Astrocyte of the cerebellum (primary cell): ENCODE measurements around the gene MYO19.

ENCODE experiments used
- DNase-seq: peaks from one replicate; pipeline ENCODE4 v3.0.0-alpha.2; 2011; ENCODE audit warnings: low read depth
- H3K4me3 ChIP-seq: 2 replicates; pipeline ENCODE4 v1.5.1; 2011; ENCODE audit warnings: mild to moderate bottlenecking, low read depth, low read length, moderate library complexity
- in situ Hi-C: cut with HindIII; loops from 2 replicates; pipeline ENCODE4 v1.10.0; 2017; ENCODE audit warnings: low sequenced_read_pairs
- TF ChIP-seq, protein P1 (sequence below): IDR thresholded peaks from 2 replicates; pipeline ENCODE4 v1.5.1; 2012; ENCODE audit warnings: low read length, low read depth, moderate library complexity, mild to moderate bottlenecking; ENCODE audit errors: missing control alignments

The MYO19 gene

DNA sequence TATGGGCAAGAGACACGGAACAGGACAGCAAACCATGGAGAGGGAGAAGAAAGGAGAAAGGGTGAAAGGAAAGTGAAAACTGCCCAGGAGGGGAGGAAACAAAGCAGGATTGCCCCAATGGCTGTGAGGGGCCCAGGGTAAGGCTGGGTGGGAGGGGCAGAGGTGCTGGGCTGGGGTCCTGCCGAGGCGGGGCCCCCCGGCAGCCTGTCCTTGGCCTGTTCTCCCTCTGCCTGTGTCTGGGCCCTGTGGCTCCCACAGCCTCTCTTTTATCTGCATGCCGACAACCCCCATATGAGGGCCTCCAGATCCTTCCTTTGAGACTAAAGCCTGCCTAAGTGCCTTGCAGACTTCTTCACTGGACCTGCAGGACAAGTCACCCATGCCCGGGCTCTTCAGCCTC lies 32.7 kb downstream of the MYO19 start:
- TF ChIP-seq, protein P1, sequence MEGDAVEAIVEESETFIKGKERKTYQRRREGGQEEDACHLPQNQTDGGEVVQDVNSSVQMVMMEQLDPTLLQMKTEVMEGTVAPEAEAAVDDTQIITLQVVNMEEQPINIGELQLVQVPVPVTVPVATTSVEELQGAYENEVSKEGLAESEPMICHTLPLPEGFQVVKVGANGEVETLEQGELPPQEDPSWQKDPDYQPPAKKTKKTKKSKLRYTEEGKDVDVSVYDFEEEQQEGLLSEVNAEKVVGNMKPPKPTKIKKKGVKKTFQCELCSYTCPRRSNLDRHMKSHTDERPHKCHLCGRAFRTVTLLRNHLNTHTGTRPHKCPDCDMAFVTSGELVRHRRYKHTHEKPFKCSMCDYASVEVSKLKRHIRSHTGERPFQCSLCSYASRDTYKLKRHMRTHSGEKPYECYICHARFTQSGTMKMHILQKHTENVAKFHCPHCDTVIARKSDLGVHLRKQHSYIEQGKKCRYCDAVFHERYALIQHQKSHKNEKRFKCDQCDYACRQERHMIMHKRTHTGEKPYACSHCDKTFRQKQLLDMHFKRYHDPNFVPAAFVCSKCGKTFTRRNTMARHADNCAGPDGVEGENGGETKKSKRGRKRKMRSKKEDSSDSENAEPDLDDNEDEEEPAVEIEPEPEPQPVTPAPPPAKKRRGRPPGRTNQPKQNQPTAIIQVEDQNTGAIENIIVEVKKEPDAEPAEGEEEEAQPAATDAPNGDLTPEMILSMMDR: no peak
- no peak overlapping the region for H3K4me3 ChIP-seq
- no peak for DNase-seq
- in situ Hi-C loops: no loop called here

DNA sequence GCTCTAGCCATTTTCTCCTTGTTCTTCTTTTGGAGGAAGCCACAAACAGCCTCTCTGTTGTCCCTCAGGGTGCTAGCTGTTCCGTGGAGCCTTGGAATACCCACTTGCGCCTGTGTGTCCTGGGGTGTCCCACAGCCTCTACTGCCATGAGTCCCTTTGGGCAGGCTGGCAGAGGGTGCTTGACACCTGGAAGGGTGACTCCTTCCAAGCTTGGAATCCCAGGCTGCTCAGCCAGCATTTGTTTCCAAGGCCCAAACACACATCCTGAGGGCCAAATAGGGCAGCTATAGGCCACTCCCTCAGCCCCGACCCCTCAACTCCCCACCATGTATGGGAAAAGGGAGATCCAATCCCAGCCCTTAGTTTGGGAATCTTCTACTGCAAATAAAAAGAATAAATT lies 33.3 kb downstream of the MYO19 start:
- TF ChIP-seq, protein P1: no peak
- in situ Hi-C loops: no loop called here
- no peak overlapping the region for H3K4me3 ChIP-seq
- DNase-seq: no peak

DNA sequence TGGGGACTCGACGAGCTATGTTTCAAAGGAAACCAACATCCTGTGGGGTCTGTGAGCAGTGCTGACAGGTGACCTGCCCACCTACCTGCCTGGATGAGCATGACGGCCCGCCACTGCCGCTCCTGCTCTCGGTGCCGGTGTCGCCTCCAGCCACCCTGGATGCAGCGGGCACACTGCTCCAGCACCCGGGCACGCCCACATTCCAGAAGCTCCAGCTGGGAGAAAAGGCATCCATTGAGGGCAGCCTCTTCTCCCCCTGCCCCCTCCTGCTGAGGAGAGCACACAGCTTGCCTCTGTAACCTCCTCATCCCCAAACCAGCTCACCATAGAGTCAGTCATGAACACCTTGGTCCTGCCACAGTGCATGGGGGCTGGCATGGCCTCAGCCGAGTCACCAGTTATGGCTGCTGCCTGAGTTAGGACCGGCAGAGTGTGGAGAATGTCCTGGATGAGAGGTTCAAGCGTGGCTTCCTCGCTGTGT lies 33.9 kb downstream of the MYO19 start:
- no peak overlapping the region for H3K4me3 ChIP-seq
- in situ Hi-C loops: no loop called here
- no peak for DNase-seq

DNA sequence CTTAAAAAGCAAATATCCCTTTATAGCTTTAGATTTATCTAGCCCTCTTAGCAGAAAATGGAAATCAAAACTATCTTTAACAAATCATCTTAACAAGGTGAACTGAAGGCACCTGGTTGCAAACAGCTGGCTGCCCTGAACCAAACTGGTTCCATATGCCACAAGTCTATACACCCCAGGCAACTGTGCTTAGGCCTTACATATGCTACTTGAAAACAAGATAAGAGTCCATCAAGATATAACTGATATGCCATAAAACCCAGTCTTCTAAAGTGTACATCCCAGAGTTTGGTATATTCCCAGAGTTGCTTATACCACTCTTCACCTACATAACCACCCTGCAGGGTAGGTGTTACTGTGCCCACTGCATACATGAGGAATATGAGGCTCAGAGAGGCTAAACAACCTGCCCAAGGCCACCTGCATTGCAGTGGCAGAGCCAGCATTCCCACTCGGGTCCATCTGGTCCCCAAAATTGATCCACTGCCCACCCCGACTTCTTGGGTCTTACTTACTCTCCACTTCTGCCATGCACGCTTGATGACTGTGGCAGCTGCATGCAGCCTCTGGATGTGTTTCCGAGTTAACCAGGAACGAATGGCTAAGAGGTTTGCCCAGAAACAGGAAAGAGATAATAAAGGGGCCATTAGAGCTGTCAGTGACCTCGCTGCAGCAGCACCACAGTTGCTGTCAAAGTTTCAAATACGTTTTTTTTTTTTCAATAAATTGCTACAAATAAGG lies 35.9 kb downstream of the MYO19 start:
- DNase-seq: no peak
- no peak overlapping the region for H3K4me3 ChIP-seq
- in situ Hi-C loops: loop anchor here (25.0 kb wide), 3 partner anchors 286 to 511 kb away; partner anchors contain the start of genes CCL14, CCL16, CCL3 and CCL4L2
- TF ChIP-seq, protein P1: no peak

More for the DNA sequence above, 33.9 kb downstream of the MYO19 start:
- TF ChIP-seq, protein P1: no peak

DNA sequence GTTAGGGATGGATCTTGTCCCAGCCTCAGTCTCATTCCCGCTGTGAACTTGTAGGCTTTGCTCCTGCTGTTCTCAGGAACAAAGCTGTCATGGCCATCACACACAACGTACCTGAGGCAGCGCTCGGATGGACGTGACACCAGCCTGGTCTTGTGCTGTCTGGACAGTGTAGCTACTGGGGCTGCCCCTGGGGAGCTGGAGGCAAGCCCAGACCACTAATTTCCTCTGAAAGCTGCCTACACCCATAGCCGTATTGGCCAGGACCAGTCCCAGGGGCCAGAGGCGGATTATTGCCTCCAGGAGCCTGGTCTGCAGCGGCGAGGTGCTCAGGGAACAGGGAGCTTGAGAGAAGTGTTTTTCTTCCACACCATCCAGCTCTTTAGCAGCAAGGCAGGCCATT lies 36.5 kb downstream of the MYO19 start:
- DNase-seq: no peak
- H3K4me3 ChIP-seq: no peak overlapping the region
- in situ Hi-C loops: loop anchor here (25.0 kb wide), 3 partner anchors 286 to 511 kb away; partner anchors contain the start of genes CCL14, CCL16, CCL3 and CCL4L2
- TF ChIP-seq, protein P1: no peak

DNA sequence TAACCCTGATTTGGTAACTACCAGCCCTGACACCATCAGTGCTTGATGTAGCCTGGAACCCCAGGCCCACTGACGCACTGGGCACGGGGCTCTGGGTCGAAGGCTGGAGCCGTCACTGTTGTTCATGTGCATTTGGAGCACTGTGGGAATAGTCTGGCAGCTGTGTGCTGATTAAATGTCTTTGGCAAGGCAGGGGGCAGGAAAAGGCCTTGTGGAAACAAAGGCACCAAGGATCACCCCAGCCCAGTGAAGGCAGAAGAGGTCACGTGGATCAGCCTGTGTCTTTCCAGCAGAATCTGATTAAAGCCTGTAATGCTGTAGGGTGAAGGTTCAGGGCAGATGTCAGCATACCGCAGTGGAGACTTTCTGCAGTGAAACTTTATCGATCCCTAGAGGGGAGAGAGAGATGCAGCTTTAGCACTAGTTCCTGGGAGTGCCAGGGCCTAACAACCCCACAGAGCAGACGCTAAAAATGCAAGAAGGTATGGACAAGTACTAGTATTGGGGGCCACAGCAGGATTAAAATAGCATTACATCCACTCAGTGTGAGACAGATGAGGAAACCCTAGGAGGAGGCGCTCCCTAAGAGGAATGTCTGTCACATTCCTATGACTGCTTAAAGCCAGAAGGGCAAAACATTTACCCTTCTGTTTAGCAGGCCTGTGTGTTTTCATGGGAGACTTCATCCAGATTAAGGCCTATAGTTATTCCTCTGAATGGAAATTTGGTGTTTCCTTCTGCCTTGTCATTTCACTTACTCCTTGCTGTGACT lies 38.5 kb downstream of the MYO19 start:
- in situ Hi-C loops: loop anchor here (25.0 kb wide), 3 partner anchors 284 to 509 kb away; partner anchors contain the start of genes CCL14, CCL16, CCL3 and CCL4L2
- DNase-seq: no peak
- H3K4me3 ChIP-seq: no peak overlapping the region
- TF ChIP-seq, protein P1: no peak
